Measurements from ENCODE around the gene NRG2.

DNA sequence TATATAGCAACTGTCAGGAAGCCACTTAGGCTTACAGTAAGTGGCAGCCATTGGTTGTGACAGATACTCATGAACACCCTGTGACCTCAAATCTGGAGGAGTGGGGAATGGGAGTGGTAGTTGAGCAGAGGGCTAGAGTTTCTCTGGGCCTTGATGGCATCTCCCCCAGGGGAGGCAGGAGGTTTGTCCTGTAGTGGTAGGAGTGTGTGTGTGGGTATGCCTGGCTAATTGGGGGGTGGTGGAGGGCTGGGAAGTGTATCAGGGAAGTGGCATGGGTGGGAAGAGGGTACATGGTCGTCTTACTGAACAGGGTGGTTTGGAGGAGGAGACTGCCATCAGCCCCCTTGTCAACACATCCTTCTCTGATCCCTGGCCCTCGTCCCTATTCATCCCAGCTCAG is 176.0 kb downstream of the NRG2 start:
- TF ChIP-seq NFIC (IDR thresholded peaks at IDR 0.05; ENCODE audit: borderline replicate concordance), result no peak
- TF ChIP-seq, protein P1, sequence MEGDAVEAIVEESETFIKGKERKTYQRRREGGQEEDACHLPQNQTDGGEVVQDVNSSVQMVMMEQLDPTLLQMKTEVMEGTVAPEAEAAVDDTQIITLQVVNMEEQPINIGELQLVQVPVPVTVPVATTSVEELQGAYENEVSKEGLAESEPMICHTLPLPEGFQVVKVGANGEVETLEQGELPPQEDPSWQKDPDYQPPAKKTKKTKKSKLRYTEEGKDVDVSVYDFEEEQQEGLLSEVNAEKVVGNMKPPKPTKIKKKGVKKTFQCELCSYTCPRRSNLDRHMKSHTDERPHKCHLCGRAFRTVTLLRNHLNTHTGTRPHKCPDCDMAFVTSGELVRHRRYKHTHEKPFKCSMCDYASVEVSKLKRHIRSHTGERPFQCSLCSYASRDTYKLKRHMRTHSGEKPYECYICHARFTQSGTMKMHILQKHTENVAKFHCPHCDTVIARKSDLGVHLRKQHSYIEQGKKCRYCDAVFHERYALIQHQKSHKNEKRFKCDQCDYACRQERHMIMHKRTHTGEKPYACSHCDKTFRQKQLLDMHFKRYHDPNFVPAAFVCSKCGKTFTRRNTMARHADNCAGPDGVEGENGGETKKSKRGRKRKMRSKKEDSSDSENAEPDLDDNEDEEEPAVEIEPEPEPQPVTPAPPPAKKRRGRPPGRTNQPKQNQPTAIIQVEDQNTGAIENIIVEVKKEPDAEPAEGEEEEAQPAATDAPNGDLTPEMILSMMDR (IDR thresholded peaks at IDR 0.05), result no peak
- no peak for TF ChIP-seq SMC3 (IDR thresholded peaks at IDR 0.05; ENCODE audit: low read depth, low read length)
- TF ChIP-seq TAF1 (IDR thresholded peaks at IDR 0.05; ENCODE audit: borderline replicate concordance, low read depth, low read length), result no peak
- no peak for TF ChIP-seq MEF2A (IDR thresholded peaks at IDR 0.05; ENCODE audit: borderline replicate concordance, low read depth)
- TF ChIP-seq EZH2phosphoT487 (IDR thresholded peaks at IDR 0.05; ENCODE audit: borderline replicate concordance, low read depth), result no peak
- no peak for TF ChIP-seq RXRA (IDR thresholded peaks at IDR 0.05; ENCODE audit: borderline replicate concordance, low read depth)
- TF ChIP-seq POLR2AphosphoS5 (IDR thresholded peaks at IDR 0.05; ENCODE audit: low read depth, low read length), result no peak
- no peak for TF ChIP-seq FOSL2 (IDR thresholded peaks at IDR 0.05; ENCODE audit: borderline replicate concordance, low read depth)
- TF ChIP-seq, protein P2, sequence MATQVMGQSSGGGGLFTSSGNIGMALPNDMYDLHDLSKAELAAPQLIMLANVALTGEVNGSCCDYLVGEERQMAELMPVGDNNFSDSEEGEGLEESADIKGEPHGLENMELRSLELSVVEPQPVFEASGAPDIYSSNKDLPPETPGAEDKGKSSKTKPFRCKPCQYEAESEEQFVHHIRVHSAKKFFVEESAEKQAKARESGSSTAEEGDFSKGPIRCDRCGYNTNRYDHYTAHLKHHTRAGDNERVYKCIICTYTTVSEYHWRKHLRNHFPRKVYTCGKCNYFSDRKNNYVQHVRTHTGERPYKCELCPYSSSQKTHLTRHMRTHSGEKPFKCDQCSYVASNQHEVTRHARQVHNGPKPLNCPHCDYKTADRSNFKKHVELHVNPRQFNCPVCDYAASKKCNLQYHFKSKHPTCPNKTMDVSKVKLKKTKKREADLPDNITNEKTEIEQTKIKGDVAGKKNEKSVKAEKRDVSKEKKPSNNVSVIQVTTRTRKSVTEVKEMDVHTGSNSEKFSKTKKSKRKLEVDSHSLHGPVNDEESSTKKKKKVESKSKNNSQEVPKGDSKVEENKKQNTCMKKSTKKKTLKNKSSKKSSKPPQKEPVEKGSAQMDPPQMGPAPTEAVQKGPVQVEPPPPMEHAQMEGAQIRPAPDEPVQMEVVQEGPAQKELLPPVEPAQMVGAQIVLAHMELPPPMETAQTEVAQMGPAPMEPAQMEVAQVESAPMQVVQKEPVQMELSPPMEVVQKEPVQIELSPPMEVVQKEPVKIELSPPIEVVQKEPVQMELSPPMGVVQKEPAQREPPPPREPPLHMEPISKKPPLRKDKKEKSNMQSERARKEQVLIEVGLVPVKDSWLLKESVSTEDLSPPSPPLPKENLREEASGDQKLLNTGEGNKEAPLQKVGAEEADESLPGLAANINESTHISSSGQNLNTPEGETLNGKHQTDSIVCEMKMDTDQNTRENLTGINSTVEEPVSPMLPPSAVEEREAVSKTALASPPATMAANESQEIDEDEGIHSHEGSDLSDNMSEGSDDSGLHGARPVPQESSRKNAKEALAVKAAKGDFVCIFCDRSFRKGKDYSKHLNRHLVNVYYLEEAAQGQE (IDR thresholded peaks at IDR 0.05; ENCODE audit: low read depth, low read length), result no peak
